Measurements from ENCODE around the gene CLCN2. TPM values are rescaled to one million over a fixed set of nuclear protein-coding genes. Genes with fewer than 3 reads are reported as not detected.

Gene CLCN2
- total and polyA plus RNA-seq, 2 of the 8 experiments (the other 6 are each of a cell fraction or from before 2014, with no cell fraction given) = 13.7 to 16.1 TPM

GRCh38 chr3:184321666-184322065, 39.7 kb downstream of the CLCN2 start:
- Histone ChIP-seq H3K79me1 (ENCODE audit: low read depth, low read length) (peaks cover 11% of the 10 kb centered on the region), H3K27ac (ENCODE audit: low read depth, low read length) (no peak overlapping the region), H3K23ac (ENCODE audit: insufficient read length) (no peak overlapping the region), H4K8ac (ENCODE audit: extremely low read depth, insufficient read depth, low read length) (no peak overlapping the region), H2BK5ac (ENCODE audit: low read depth, low read length) (no peak overlapping the region), H4K20me1 (replicated peaks in 1 of 2; ENCODE audit: control insufficient read depth in 1 of 2, insufficient read depth in 2 of 2, low read length in 2 of 2) (peaks cover 29 to 40% of the 10 kb centered on the region in 2 experiments), H3K79me2 (ENCODE audit: control insufficient read depth in 1 of 2, insufficient read depth in 2 of 2, low read length in 2 of 2) (peaks cover 17 to 45% of the 10 kb centered on the region in 2 experiments), H2AK5ac (ENCODE audit: low read depth, low read length) (no peak overlapping the region), H3K23me2 (ENCODE audit: low read depth, low read length) (no peaks in the 10 kb centered on the region), H3K9me3 (ENCODE audit: insufficient read depth in 2 of 2, low read depth in 1 of 2, low read length in 1 of 2) (no peaks in the 10 kb centered on the region), H2AFZ (ENCODE audit: low read length) (no peak overlapping the region), H3K27me3 (replicated peaks in 1 of 4; ENCODE audit: control insufficient read depth in 3 of 4, extremely low read depth in 1 of 4, insufficient read depth in 3 of 4, low read length in 3 of 4) (no peaks in the 10 kb centered on the region), H3K4ac (replicated peaks; ENCODE audit: insufficient read length, low read depth, low read length) (no peak overlapping the region), H2BK20ac (ENCODE audit: low read length) (no peak overlapping the region), H2BK15ac (ENCODE audit: low read length) (no peak overlapping the region), H2BK12ac (ENCODE audit: low read depth, low read length) (no peak overlapping the region), H3K4me2 (ENCODE audit: insufficient read depth in 1 of 2, low read depth in 2 of 2, low read length in 2 of 2) (no peak overlapping the region), H3K9ac (replicated peaks in 1 of 4; ENCODE audit: extremely low read depth in 1 of 4, low read depth in 3 of 4, low read length in 3 of 4) (no peak overlapping the region), H2BK120ac (replicated peaks; ENCODE audit: low read depth, low read length) (no peak overlapping the region), H3K4me3 (ENCODE audit: extremely low read depth in 1 of 4, insufficient read depth in 2 of 4, low read depth in 3 of 4, low read length in 4 of 4) (no peak overlapping the region), H3K18ac (ENCODE audit: extremely low read depth, low read length) (no peak overlapping the region), H3K4me1 (replicated peaks in 1 of 4; ENCODE audit: control insufficient read depth in 3 of 4, insufficient read depth in 4 of 4, low read length in 3 of 4) (peaks cover 0 to 2% (median under 1%) of the 10 kb centered on the region in 4 experiments; a peak in 6 of 7 replicates), H3K36me3 (ENCODE audit: control insufficient read depth in 2 of 4, insufficient read depth in 4 of 4, low read length in 3 of 4) (peaks cover 65 to 93% (median 83%) of the 10 kb centered on the region in 4 experiments), H4K91ac (replicated peaks; ENCODE audit: insufficient read length, low read length) (no peak overlapping the region), H3K56ac (replicated peaks; ENCODE audit: insufficient read length, low read depth, low read length) (no peak overlapping the region), H4K5ac (ENCODE audit: insufficient read length, low read depth, low read length) (no peak overlapping the region), H3K14ac (ENCODE audit: insufficient read length) (no peak overlapping the region)
- WGBS, 2 experiments (ENCODE audit: extremely low coverage in 1 of 2, insufficient coverage in 1 of 2, insufficient read length in 1 of 2, insufficient replicate concordance in 2 of 2, low coverage in 1 of 2, low lambda C conversion rate in 2 of 2, missing lambda C conversion rate in 1 of 2) = 98% methylated on average over 5 of the region's 5 CpGs; no CpG with 5 or more reads in 1 of the 2 experiments
- TF ChIP-seq CHD2 (IDR thresholded peaks at IDR 0.05; ENCODE audit: low read length) (no peak), SRF (IDR thresholded peaks at IDR 0.05; ENCODE audit: low read depth, low read length) (no peak), YY1 (IDR thresholded peaks at IDR 0.05; ENCODE audit: low read depth, low read length) (no peak), SIX5 (IDR thresholded peaks at IDR 0.05; ENCODE audit: low read depth, low read length) (no peak), BCL11A (IDR thresholded peaks at IDR 0.05; ENCODE audit: low read depth in 2 of 2, low read length in 2 of 2) (no peak), SP4 (IDR thresholded peaks at IDR 0.05; ENCODE audit: low read length) (no peak), KDM4A (IDR thresholded peaks at IDR 0.05; ENCODE audit: low read depth, low read length, severe bottlenecking) (no peak), POLR2A (IDR thresholded peaks at IDR 0.05; ENCODE audit: control extremely low read depth in 1 of 2, low read depth in 2 of 2, low read length in 2 of 2) (no peak), SIRT6 (IDR thresholded peaks at IDR 0.05; ENCODE audit: low read length) (no peak), SAP30 (IDR thresholded peaks at IDR 0.05; ENCODE audit: insufficient read depth, insufficient replicate concordance, low read length) (no peak)
- DNase-seq (ENCODE audit: low read depth in 1 of 2, low spot score in 2 of 2) (no peak), FAIRE-seq (no peak)
- ChIA-PET POLR2A (ENCODE audit: partially characterized antibody) (interaction anchor here (1.4 to 2.8 kb wide), 8 partner anchors 9 to 26 kb away, joined by 3 to 13 read pairs (median 5); partner anchors contain the start of gene FAM131A), CTCF (ENCODE audit: partially characterized antibody) (interaction anchor here (0.7 to 0.9 kb wide), 2 partner anchors 16 to 19 kb away, joined by 3 read pairs; no protein-coding TSS in a partner anchor)
